ENCODE results near the gene NUP58.

GRCh38 chr13:25300861-25301346, 521 bp upstream of the NUP58 start:
- TF ChIP-seq CTCF (IDR thresholded peaks at IDR 0.05; ENCODE audit: low read length) (no peak), EZH2 (IDR thresholded peaks at IDR 0.05; ENCODE audit: borderline replicate concordance, low read length) (no peak)

Measured in OCI-LY1 (cell line).